ENCODE results near the gene HSP90B1.

The HSP90B1 gene

GRCh38 chr12:103947871-103948555 is 17.8 kb downstream of the HSP90B1 start:
- Mint-ChIP-seq H3K4me3 (no peak overlapping the region), H3K36me3 (ENCODE audit: insufficient read depth) (peaks cover 88% of the 10 kb centered on the region), H3K27me3 (no peaks in the 10 kb centered on the region), H3K9me3 (no peaks in the 10 kb centered on the region), H3K4me1 (ENCODE audit: low read depth in 2 of 2) (peaks cover 4 to 5% of the 10 kb centered on the region in 2 donors), H3K27ac (peak overlapping the region; percentile 32 to 80)
- no peak for ATAC-seq (replicated peaks)
- DNase-seq, result no peak

GRCh38 chr12:103948746-103949406 is 18.7 kb downstream of the HSP90B1 start:
- H3K4me3 Mint-ChIP-seq, result no peak overlapping the region
- H3K4me1 Mint-ChIP-seq (ENCODE audit: low read depth in 2 of 2), result peaks cover 4 to 5% of the 10 kb centered on the region in 2 donors
- peaks cover 79% of the 10 kb centered on the region for H3K36me3 Mint-ChIP-seq (ENCODE audit: insufficient read depth)
- DNase-seq (no peak), ATAC-seq (replicated peaks) (peak; percentile 59)
- peak overlapping the region; percentile 15 to 32 for H3K27ac Mint-ChIP-seq
- H3K9me3 Mint-ChIP-seq, result no peaks in the 10 kb centered on the region
- no peaks in the 10 kb centered on the region for H3K27me3 Mint-ChIP-seq

- H3K4me1 Mint-ChIP-seq (ENCODE audit: low read depth in 2 of 2), result peaks cover 23 to 26% of the 10 kb centered on the region in 2 donors
- no peak for DNase-seq
- H3K9me3 Mint-ChIP-seq, result no peaks in the 10 kb centered on the region
- no peak overlapping the region for H3K4me3 Mint-ChIP-seq
- H3K36me3 Mint-ChIP-seq (ENCODE audit: insufficient read depth), result peaks cover 54% of the 10 kb centered on the region
- H3K27me3 Mint-ChIP-seq, result no peaks in the 10 kb centered on the region
- ATAC-seq (replicated peaks), result no peak
- peak overlapping the region in 1 of 2 donors; percentile 4 for H3K27ac Mint-ChIP-seq
Observed at GRCh38 chr12:103952497-103952896, 22.3 kb downstream of the HSP90B1 start.

GRCh38 chr12:103955811-103956508 is 25.8 kb downstream of the HSP90B1 start:
- no peak for DNase-seq
- no peaks in the 10 kb centered on the region for H3K9me3 Mint-ChIP-seq
- H3K36me3 Mint-ChIP-seq (ENCODE audit: insufficient read depth), result peaks cover 25% of the 10 kb centered on the region
- peak overlapping the region; percentile 99 for H3K27ac Mint-ChIP-seq
- no peak for ATAC-seq (replicated peaks)
- H3K27me3 Mint-ChIP-seq, result no peaks in the 10 kb centered on the region
- peak overlapping the region; percentile 95 to 99 for H3K4me3 Mint-ChIP-seq
- H3K4me1 Mint-ChIP-seq (ENCODE audit: low read depth in 2 of 2), result peaks cover 25 to 28% of the 10 kb centered on the region in 2 donors

- peak; percentile 2 for ATAC-seq (replicated peaks)
- peak overlapping the region; percentile 99 for H3K27ac Mint-ChIP-seq
Observed at GRCh38 chr12:103956509-103957027, 26.4 kb downstream of the HSP90B1 start.

GRCh38 chr12:103957865-103958388 is 27.7 kb downstream of the HSP90B1 start:
- no peaks in the 10 kb centered on the region for H3K27me3 Mint-ChIP-seq
- DNase-seq (no peak), ATAC-seq (replicated peaks) (no peak)
- no peaks in the 10 kb centered on the region for H3K9me3 Mint-ChIP-seq
- peaks cover 21 to 24% of the 10 kb centered on the region in 2 donors for H3K4me1 Mint-ChIP-seq (ENCODE audit: low read depth in 2 of 2)
- peak overlapping the region; percentile 99 for H3K27ac Mint-ChIP-seq
- peaks cover 13% of the 10 kb centered on the region for H3K36me3 Mint-ChIP-seq (ENCODE audit: insufficient read depth)
- peak overlapping the region; percentile 95 to 99 for H3K4me3 Mint-ChIP-seq

More at GRCh38 chr12:103956509-103957027, 26.4 kb downstream of the HSP90B1 start:
- no peaks in the 10 kb centered on the region for H3K27me3 Mint-ChIP-seq
- peaks cover 25 to 28% of the 10 kb centered on the region in 2 donors for H3K4me1 Mint-ChIP-seq (ENCODE audit: low read depth in 2 of 2)
- peak in 1 of 3 experiments; percentile 8 for DNase-seq
- peak overlapping the region; percentile 95 to 99 for H3K4me3 Mint-ChIP-seq
- H3K9me3 Mint-ChIP-seq, result no peaks in the 10 kb centered on the region
- peaks cover 20% of the 10 kb centered on the region for H3K36me3 Mint-ChIP-seq (ENCODE audit: insufficient read depth)

GRCh38 chr12:103958621-103959020 is 28.4 kb downstream of the HSP90B1 start:
- H3K27ac Mint-ChIP-seq, result peak overlapping the region in 1 of 2 donors; percentile 54
- peaks cover 13% of the 10 kb centered on the region for H3K36me3 Mint-ChIP-seq (ENCODE audit: insufficient read depth)
- no peak for DNase-seq
- ATAC-seq (replicated peaks), result no peak
- no peaks in the 10 kb centered on the region for H3K27me3 Mint-ChIP-seq
- H3K9me3 Mint-ChIP-seq, result no peaks in the 10 kb centered on the region
- H3K4me1 Mint-ChIP-seq (ENCODE audit: low read depth in 2 of 2), result peaks cover 20 to 27% of the 10 kb centered on the region in 2 donors
- no peak overlapping the region for H3K4me3 Mint-ChIP-seq

GRCh38 chr12:103960616-103961227 is 30.5 kb downstream of the HSP90B1 start:
- Mint-ChIP-seq H3K27ac (no peak overlapping the region), H3K9me3 (no peaks in the 10 kb centered on the region), H3K36me3 (ENCODE audit: insufficient read depth) (peaks cover 17% of the 10 kb centered on the region), H3K27me3 (no peaks in the 10 kb centered on the region), H3K4me3 (no peak overlapping the region), H3K4me1 (ENCODE audit: low read depth in 2 of 2) (peaks cover 24 to 30% of the 10 kb centered on the region in 2 donors)
- DNase-seq, result no peak
- ATAC-seq (replicated peaks), result no peak

GRCh38 chr12:103962493-103962892 is 32.3 kb downstream of the HSP90B1 start:
- Mint-ChIP-seq H3K4me3 (no peak overlapping the region), H3K36me3 (ENCODE audit: insufficient read depth) (peaks cover 20% of the 10 kb centered on the region), H3K27me3 (no peaks in the 10 kb centered on the region), H3K27ac (peak overlapping the region in 1 of 2 donors; percentile 58), H3K4me1 (ENCODE audit: low read depth in 2 of 2) (peaks cover 23 to 27% of the 10 kb centered on the region in 2 donors), H3K9me3 (no peaks in the 10 kb centered on the region)
- no peak for DNase-seq
- no peak for ATAC-seq (replicated peaks)

- DNase-seq (no peak), ATAC-seq (replicated peaks) (no peak)
- Mint-ChIP-seq H3K4me3 (peak overlapping the region; percentile 93 to 96), H3K27ac (peak overlapping the region; percentile 98 to 99), H3K4me1 (ENCODE audit: low read depth in 2 of 2) (peaks cover 33 to 42% of the 10 kb centered on the region in 2 donors), H3K27me3 (no peaks in the 10 kb centered on the region), H3K9me3 (no peaks in the 10 kb centered on the region), H3K36me3 (ENCODE audit: insufficient read depth) (peaks cover 28% of the 10 kb centered on the region)
Observed at GRCh38 chr12:103964805-103965204, 34.6 kb downstream of the HSP90B1 start.

- Mint-ChIP-seq H3K36me3 (ENCODE audit: insufficient read depth) (peaks cover 28% of the 10 kb centered on the region), H3K4me3 (peak overlapping the region; percentile 93 to 96), H3K27me3 (no peaks in the 10 kb centered on the region), H3K4me1 (ENCODE audit: low read depth in 2 of 2) (peaks cover 34 to 42% of the 10 kb centered on the region in 2 donors), H3K27ac (peak overlapping the region; percentile 98 to 99), H3K9me3 (no peaks in the 10 kb centered on the region)
- no peak for ATAC-seq (replicated peaks)
- no peak for DNase-seq
Observed at GRCh38 chr12:103965255-103965589, 35.0 kb downstream of the HSP90B1 start.

GRCh38 chr12:103965590-103966504 is 35.6 kb downstream of the HSP90B1 start, which contains the start of gene TDG:
TSS of gene TDG (plus strand) at chr12:103965872. CDS start at chr12:103966038, 166 bp downstream.
- Mint-ChIP-seq H3K4me3 (peak within 1 kb of the TSS; percentile 93 to 96), H3K27ac (peak within 1 kb of the TSS; percentile 98 to 99), H3K9me3 (no peaks in the 10 kb centered on the region), H3K36me3 (ENCODE audit: insufficient read depth) (peaks cover 28% of the 10 kb centered on the region), H3K27me3 (no peaks in the 10 kb centered on the region), H3K4me1 (ENCODE audit: low read depth in 2 of 2) (peaks cover 37 to 46% of the 10 kb centered on the region in 2 donors)
- DNase-seq (peak; percentile 93 to 97 (median 94)), ATAC-seq (replicated peaks) (peak; percentile 94)
